HG03108 (cell line): ENCODE data around the gene THRAP3.

Experiments
- ATAC-seq: cut with Tn5 transposase; IDR thresholded peaks from one replicate; pipeline ENCODE4 v1.9.1; 2021; ENCODE audit warnings: moderate library complexity; ENCODE audit not compliant: unreplicated experiment

Gene THRAP3

GRCh38 chr1:36349839-36350238 lies 125.6 kb downstream of the THRAP3 start:
- no peak for ATAC-seq

DNA sequence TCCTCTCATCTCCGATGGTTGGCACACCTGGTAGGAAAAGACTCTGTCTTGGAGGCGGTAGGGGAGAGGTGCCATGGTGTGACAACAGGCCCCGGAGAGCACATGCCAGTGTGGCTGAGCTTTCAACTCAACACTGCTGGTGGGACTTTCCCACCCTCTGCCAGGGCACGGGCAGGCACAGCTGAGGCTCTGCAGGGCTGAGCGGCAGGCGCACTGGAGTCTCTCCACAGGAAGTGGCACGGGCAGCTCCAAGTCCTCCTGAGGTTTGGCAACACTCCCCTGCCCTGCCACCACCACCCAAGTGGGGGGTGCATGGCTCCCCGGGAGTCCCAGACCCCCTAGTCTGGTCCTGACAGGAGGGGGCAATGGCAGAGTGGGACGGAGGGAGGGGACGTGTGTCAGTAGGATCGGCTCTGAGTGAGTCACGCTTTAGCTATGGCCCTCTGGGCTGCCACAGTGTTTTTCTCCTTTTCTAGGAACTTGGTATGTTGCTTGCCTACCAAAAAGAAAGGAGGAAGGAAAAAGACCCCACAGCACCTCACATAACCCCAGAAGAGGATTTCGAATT lies 126.5 kb downstream of the THRAP3 start:
- no peak for ATAC-seq

DNA sequence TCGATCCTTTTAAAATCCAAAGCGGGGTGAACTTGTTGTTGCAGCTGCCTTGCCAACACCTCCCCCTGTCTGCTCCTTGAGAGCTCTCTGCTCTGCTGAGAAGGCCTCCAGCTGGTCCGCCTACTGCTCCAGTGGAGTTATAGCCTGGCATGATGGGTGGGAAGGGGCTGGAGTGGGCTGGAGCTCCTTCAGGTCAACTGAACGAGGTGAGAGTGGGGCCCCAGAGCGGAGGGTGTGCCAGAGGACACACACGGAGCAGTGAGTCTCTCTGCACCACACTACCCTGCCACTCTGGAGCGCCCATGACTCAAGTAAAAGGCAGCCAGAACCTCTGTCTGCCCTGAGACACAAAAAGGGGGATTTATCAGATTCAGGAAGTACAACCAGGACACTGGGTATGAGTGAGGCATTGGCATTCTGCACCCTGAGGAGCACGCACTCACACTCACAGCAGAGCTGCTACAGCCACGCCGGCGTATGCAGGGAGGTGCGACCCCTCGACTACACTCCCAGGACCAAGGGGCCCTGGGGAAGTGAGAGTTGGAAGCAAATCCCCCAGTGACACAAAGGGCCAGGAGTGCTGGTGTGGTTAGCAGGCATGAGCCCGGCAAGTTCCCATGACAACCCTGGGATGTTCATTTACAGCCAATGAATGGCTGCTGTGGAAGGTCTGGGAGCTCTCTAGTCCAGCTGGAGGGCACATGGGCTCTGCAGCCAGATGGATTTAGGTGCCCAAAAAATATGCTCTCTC lies 127.2 kb downstream of the THRAP3 start:
- ATAC-seq: no peak

DNA sequence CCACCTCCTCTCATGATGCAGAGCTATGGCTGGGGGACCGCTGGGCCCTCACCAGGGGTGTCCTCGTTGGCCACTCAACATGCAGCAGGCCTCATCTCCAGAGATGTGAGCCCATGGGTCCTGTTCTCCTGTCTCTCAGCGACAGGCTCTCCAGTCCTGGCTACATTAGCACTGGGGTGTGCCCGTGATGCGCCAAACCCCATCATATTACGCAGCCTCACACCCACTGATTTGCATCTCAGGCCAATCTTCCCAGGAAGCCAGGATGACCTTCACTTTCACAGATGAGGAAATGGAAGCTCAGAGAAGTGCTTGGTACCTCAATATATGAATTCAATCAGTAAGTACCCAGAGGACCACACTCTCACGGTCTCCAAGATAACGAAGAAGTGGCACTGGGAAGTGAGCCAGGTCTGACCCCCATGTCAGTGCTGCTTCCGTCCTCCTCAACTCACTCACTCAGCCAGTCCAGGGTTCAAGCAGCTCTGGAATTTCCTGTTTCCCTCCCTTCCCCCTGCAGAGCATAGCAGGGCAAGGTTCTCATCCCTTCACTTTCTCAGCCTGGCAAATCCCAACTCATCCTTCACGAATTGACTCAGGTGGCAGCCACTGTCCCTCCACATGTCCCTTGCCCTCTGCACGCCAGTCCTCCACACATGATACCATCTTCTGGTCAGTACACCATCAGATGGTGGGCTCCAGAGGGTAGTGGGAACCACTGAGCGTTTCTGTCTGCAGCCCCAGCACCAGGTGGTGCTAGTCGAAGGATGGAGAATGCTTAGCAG lies 128.1 kb downstream of the THRAP3 start:
- ATAC-seq: no peak

GRCh38 chr1:36352910-36353878 lies 129.0 kb downstream of the THRAP3 start:
- no peak for ATAC-seq

DNA sequence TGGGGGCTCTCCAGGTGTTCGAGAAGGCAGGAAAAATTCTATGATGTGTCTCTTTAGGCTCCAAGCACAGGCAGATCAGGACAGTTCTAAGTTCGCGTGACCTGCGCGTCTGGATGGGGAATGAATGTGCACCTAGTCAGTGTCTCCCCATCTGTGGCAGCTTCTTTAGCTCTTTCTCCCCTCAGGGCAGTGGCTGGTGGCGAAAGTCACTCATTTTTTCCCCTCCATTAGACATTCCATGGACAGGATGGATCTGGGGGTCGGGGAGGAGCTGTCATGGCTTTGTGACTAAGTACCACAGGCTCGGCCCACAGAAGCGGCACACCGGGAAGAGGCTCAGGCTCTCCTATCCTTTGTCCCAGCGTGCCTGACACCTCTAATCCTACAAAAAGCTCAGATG lies 130.2 kb downstream of the THRAP3 start:
- ATAC-seq: no peak
